ENCODE measurements around the gene KIF22.

- TF ChIP-seq POLR2A (IDR thresholded peaks at IDR 0.05; ENCODE audit: low read length), result no peak
- TF ChIP-seq GATA1 (IDR thresholded peaks at IDR 0.05; ENCODE audit: low read depth, low read length), result no peak
These were observed 24.0 kb downstream of the KIF22 start for GRCh38 chr16:29814592-29814991.
